NCI-H82 (cell line): ENCODE results near the gene JARID2.
"Not testable (repeated sequence)": the region's sequence is repeated elsewhere in the genome, so short reads cannot be mapped to it uniquely, and the experiment has no call there.

Experiments
- DNase-seq: peaks from one replicate; lab custom pipeline; 2025; lab: John Stamatoyannopoulos, UW

Gene JARID2

GRCh38 chr6:15309611-15310283 lies 63.9 kb downstream of the JARID2 start:
- peak; percentile 96 for DNase-seq

GRCh38 chr6:15310680-15311079 lies 64.8 kb downstream of the JARID2 start:
- DNase-seq: no peak

- DNase-seq: no peak
Observed at GRCh38 chr6:15312500-15312899, 66.6 kb downstream of the JARID2 start.

- DNase-seq: no peak
Observed at GRCh38 chr6:15313367-15313766, 67.5 kb downstream of the JARID2 start.

GRCh38 chr6:15316754-15317153 lies 70.9 kb downstream of the JARID2 start:
- DNase-seq: peak; percentile 25

- DNase-seq: no peak
Observed at GRCh38 chr6:15317251-15317650, 71.4 kb downstream of the JARID2 start.

GRCh38 chr6:15317934-15318902 lies 72.3 kb downstream of the JARID2 start:
- peak; percentile 44 for DNase-seq

- DNase-seq: no peak
Observed at GRCh38 chr6:15319677-15320076, 73.8 kb downstream of the JARID2 start.

- no peak for DNase-seq
Observed at GRCh38 chr6:15320693-15321092, 74.8 kb downstream of the JARID2 start.

- no peak for DNase-seq
Observed at GRCh38 chr6:15322184-15322583, 76.3 kb downstream of the JARID2 start.

GRCh38 chr6:15322781-15323536 lies 77.1 kb downstream of the JARID2 start:
- DNase-seq: no peak

- DNase-seq: not testable (repeated sequence)
Observed at GRCh38 chr6:15323611-15324010, 77.7 kb downstream of the JARID2 start.

GRCh38 chr6:15324427-15324985 lies 78.6 kb downstream of the JARID2 start:
- DNase-seq: no peak

GRCh38 chr6:15325540-15325955 lies 79.7 kb downstream of the JARID2 start:
- no peak for DNase-seq

GRCh38 chr6:15326067-15326614 lies 80.3 kb downstream of the JARID2 start:
- no peak for DNase-seq

- DNase-seq: peak; percentile 66
Observed at GRCh38 chr6:15327271-15327670, 81.4 kb downstream of the JARID2 start.

- peak; percentile 96 for DNase-seq
Observed at GRCh38 chr6:15329197-15329671, 83.4 kb downstream of the JARID2 start.

- peak; percentile 20 for DNase-seq
Observed at GRCh38 chr6:15330174-15330944, 84.5 kb downstream of the JARID2 start.

- DNase-seq: no peak
Observed at GRCh38 chr6:15331143-15331542, 85.3 kb downstream of the JARID2 start.

- DNase-seq: peak; percentile 27
Observed at GRCh38 chr6:15331629-15332251, 85.9 kb downstream of the JARID2 start.
